ENCODE data around the gene CSAG2.
"Not testable (repeated sequence)": the region's sequence is repeated elsewhere in the genome, so short reads cannot be mapped to it uniquely, and the experiment has no call there.

Gene CSAG2

DNA sequence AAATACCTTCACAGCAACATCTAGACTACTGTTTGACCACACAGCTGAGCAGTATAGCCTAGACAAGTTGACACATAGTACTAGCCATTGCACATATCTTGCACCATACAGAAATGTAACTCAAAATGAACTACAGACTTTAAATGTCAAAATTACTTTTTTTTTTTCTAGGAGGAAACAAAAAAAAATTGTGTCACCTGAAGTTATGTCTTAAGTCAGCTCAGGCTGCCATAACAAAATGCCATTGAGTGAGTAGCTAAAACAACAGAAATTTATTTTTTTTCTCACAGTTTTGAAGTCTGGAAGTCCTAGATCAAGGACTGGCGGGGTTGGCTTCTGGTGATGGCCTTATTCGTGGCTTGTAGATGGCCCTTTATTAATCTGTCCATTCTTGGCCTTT is at the start of gene CSAG2:
Gene CSAG2, minus strand, starts transcription at position 101 of the 400 bp plus-strand sequence. CDS start 161 bp downstream, outside the sequence.
- DNase-seq, result not testable (repeated sequence)

DNA sequence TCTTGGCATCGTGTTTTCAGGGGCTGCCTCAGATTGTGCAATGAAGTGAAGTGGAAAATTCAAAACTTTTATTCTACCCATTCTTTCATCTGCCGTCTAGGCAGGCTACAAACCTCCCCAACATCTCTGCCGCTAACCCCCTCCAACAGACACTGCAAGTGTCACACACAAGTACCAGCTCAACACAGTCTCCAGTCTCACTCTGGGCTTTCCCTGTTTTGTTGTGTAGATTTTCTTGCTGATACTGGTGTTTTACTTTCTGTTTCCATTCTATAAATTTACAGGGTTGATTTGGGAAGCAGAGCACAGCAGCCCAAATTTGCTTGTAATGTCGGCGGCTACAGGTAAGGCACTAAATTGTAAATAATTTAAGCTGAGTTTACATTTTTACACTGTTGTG is 45.8 kb upstream of the CSAG2 start:
- not testable (repeated sequence) for DNase-seq

GRCh38 chrX:152753686-152754650 is 44.9 kb upstream of the CSAG2 start, which contains the start of gene MAGEA2:
TSS of gene MAGEA2 (minus strand) at chrX:152753842. CDS start at chrX:152751363, 2,479 bp downstream.
- DNase-seq, result not testable (repeated sequence)

DNA sequence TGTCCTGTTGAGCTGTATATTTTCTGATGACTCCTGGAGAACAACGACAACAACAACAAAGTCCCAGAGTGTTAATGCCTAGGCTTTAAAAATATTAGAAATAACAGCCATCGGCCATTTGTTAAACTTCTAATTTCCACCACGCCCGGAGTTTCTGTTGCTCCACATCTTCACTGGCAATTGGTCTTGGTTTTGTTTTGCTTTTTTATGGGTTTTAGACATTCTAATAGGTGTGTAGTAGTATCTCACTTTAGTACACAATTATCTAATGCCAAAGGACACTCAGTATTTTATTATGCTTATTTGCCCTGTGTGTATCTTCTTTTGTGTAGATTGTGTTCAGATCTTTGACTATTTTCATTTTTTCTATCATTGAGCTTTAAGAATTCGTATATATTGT is 29.5 kb upstream of the CSAG2 start:
- no peak for DNase-seq

GRCh38 chrX:152736528-152736927 is 27.5 kb upstream of the CSAG2 start:
- DNase-seq, result not testable (repeated sequence)

DNA sequence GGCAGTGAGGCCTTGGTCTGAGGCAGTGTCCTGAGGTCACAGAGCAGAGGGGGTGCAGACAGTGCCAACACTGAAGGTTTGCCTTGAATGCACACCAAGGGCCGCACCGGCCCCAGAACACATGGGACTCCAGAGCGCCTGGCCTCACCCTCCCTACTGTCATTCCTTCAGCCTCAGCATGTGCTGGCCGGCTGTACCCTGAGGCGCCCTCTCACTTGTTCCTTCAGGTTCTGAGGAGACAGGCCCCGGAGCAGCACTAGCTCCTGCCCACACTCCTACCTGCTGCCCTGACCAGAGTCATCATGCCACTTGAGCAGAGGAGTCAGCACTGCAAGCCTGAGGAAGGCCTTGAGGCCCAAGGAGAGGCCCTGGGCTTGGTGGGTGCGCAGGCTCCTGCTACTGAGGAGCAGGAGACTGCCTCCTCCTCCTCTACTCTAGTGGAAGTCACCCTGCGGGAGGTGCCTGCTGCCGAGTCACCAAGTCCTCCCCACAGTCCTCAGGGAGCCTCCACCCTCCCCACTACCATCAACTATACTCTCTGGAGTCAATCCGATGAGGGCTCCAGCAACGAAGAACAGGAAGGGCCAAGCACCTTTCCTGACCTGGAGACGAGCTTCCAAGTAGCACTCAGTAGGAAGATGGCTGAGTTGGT is 26.9 kb upstream of the CSAG2 start:
- no peak for DNase-seq

GRCh38 chrX:152735101-152735500 is 26.0 kb upstream of the CSAG2 start:
- DNase-seq, result no peak

DNA sequence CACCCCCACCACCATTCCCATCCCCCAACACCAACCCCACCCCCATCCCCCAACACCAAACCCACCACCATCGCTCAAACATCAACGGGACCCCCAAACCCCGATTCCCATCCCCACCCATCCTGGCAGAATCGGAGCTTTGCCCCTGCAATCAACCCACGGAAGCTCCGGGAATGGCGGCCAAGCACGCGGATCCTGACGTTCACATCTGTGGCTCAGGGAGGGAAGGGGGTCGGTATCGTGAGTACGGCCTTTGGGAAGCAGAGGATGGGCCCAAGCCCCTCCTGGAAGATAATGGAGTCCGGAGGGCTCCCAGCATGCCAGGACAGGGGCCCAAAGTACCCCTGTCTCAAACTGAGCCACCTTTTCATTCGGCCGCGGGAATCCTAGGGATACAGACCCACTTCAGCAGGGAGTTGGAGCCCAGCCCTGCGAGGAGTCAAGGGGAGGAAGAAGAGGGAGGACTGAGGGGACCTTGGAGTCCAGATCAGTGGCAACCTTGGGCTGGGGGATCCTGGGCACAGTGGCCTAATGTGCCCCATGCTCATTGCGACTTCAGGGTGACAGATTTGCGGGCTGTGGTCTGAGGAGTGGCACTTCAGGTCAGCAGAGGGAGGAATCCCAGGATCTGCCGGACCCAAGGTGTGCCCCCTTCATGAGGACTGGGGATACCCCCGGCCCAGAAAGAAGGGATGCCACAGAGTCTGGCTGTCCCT is 25.2 kb upstream of the CSAG2 start:
- not testable (repeated sequence) for DNase-seq

- DNase-seq, result no peak
Observed at GRCh38 chrX:152733261-152733975, 24.3 kb upstream of the CSAG2 start, which contains the start of the genes CSAG1 and MAGEA12. TSS of gene CSAG1 (minus strand) at chrX:152733721. CDS start at chrX:152732460, 1,261 bp downstream. TSS of gene MAGEA12 (plus strand) at chrX:152733757. CDS start at chrX:152736162, 2,405 bp downstream.

- DNase-seq, result no peak
Observed at GRCh38 chrX:152725409-152725808, 16.3 kb upstream of the CSAG2 start.

DNA sequence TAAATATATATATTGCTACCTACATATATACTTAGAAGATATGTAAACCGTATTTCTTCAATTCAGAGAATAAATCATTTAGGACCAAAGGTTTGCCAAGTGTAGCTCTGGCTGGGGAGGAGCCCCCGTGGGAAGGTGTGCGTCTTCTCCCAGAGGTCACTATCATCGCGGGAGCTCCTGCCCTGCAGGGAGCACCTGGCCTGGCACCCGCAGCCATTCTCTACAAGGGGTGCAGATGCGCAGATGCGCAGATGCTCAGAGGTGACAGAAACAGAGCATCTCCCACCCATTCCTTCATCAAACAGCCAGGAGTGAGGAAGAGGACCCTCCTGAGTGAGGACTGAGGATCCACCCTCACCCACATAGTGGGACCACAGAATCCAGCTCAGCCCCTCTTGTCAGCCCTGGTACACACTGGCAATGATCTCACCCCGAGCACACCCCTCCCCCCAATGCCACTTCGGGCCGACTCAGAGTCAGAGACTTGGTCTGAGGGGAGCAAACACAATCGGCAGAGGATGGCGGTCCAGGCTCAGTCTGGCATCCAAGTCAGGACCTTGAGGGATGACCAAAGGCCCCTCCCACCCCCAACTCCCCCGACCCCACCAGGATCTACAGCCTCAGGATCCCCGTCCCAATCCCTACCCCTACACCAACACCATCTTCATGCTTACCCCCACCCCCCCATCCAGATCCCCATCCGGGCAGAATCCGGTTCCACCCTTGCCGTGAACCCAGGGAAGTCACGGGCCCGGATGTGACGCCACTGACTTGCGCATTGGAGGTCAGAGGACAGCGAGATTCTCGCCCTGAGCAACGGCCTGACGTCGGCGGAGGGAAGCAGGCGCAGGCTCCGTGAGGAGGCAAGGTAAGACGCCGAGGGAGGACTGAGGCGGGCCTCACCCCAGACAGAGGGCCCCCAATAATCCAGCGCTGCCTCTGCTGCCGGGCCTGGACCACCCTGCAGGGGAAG is 5.0 kb upstream of the CSAG2 start, which contains the start of gene MAGEA2B:
Gene MAGEA2B, plus strand, starts transcription at position 814 of the 973 bp plus-strand sequence. CDS start 2,479 bp downstream, outside the sequence.
- not testable (repeated sequence) for DNase-seq

DNA sequence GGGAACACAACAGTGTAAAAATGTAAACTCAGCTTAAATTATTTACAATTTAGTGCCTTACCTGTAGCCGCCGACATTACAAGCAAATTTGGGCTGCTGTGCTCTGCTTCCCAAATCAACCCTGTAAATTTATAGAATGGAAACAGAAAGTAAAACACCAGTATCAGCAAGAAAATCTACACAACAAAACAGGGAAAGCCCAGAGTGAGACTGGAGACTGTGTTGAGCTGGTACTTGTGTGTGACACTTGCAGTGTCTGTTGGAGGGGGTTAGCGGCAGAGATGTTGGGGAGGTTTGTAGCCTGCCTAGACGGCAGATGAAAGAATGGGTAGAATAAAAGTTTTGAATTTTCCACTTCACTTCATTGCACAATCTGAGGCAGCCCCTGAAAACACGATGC is 4.1 kb upstream of the CSAG2 start:
- DNase-seq, result not testable (repeated sequence)

- DNase-seq, result not testable (repeated sequence)
Observed at GRCh38 chrX:152706500-152706899, 2.6 kb downstream of the CSAG2 start.

GRCh38 chrX:152700390-152700789 is 8.7 kb downstream of the CSAG2 start:
- not testable (repeated sequence) for DNase-seq

- DNase-seq, result not testable (repeated sequence)
Observed at GRCh38 chrX:152697952-152698931, 10.8 kb downstream of the CSAG2 start, which contains the start of gene MAGEA3. TSS of gene MAGEA3 (plus strand) at chrX:152698794. CDS start at chrX:152700833, 2,039 bp downstream.

- DNase-seq, result not testable (repeated sequence)
Observed at GRCh38 chrX:152681012-152681411, 28.1 kb downstream of the CSAG2 start.

- DNase-seq, result not testable (repeated sequence)
Observed at GRCh38 chrX:152674652-152675051, 34.4 kb downstream of the CSAG2 start.

- no peak for DNase-seq
Observed at GRCh38 chrX:152674135-152674534, 34.9 kb downstream of the CSAG2 start.

Data from nucleus accumbens (tissue), 56 donors.